Stimulated activated naive CD8-positive, alpha-beta T cell treated with anti-CD3 and anti-CD28 coated beads, Interleukin-15, Interleukin-2, amounts not matched to agents 100 ng/mL and 50 ng/mL, for 24 hours (primary cell): ENCODE results near the gene ZGPAT.
"Not testable (repeated sequence)": the region's sequence is repeated elsewhere in the genome, so short reads cannot be mapped to it uniquely, and the experiment has no call there.

ENCODE experiments used
- H3K27ac Mint-ChIP-seq: one replicate; pipeline ENCODE4 v1.8.0; 2021; ENCODE audit warnings: mild to moderate bottlenecking, mixed read lengths
- H3K27me3 Mint-ChIP-seq: one replicate; pipeline ENCODE4 v1.8.0; 2021; ENCODE audit warnings: mixed read lengths
- H3K36me3 Mint-ChIP-seq: one replicate; pipeline ENCODE4 v1.8.0; 2021; ENCODE audit warnings: low read depth, mixed read lengths
- H3K4me1 Mint-ChIP-seq: one replicate; pipeline ENCODE4 v1.8.0; 2021; ENCODE audit warnings: low read depth, mixed read lengths
- H3K4me3 Mint-ChIP-seq: one replicate; pipeline ENCODE4 v1.8.0; 2021; ENCODE audit warnings: mild to moderate bottlenecking, mixed read lengths
- H3K9me3 Mint-ChIP-seq: one replicate; pipeline ENCODE4 v1.8.0; 2021; ENCODE audit warnings: mixed read lengths

ZGPAT gene

DNA sequence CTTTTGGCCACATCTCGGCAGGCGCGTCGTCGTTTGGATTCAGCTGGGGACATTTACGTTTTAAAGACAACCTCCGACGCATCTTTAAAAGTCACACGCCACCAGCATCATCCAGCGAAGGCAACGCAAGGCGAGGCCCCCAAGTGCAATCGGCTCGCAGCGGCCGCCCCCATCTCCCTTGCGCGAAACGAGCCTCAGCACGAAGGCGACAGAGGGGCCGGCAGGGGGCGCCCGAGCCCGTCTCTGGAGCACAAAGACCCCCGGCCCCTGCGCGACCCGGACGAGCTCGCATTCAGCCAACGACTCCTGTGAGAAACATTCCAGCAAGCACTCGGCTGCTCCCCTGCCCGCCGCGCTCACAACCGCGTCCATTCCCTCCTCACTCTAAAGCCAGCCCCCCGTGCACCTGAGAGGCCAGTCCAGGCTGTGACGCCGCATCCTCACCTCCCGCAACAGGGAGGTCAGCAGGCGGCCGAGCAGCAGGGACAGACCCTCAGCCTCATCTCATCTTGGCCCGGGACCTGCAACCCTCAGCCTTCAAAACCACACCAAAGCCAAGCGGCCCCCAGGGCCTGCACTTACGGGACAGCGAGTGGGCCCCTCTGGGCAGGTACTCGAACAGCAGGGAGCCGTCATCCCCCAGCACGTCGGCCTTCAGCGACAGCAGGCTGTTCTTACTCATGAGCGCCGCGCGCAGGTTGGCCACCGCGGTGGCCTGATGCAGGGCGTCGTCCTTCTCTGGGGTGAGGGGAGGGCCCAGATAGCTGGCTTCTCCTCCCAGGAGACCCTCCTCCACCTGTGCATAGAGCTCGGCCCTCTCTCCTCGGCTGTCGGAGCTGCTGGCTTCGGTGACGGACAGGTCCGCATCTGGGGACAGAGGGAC, 67.5 kb downstream of the ZGPAT start:
- no peaks in the 10 kb centered on the region for H3K36me3 Mint-ChIP-seq
- no peaks in the 10 kb centered on the region for H3K9me3 Mint-ChIP-seq
- no peak overlapping the region for H3K27ac Mint-ChIP-seq
- H3K4me3 Mint-ChIP-seq: no peak overlapping the region
- H3K4me1 Mint-ChIP-seq: peaks cover 3% of the 10 kb centered on the region
- no peaks in the 10 kb centered on the region for H3K27me3 Mint-ChIP-seq

DNA sequence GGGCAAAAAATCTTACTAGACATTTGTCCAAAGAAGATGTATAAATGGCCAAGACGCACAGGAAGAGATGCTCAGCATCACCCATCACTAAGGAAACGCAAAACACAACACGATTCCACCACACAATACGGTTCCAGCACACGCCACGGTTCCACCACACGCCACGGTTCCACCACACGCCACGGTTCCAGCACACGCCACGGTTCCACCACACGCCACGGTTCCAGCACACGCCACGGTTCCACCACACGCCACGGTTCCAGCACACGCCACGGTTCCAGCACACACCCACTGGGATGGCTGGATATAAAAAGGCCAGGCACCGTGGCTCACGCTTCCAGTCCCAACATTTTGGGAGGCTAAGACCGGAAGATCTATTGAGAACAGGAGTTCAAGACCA, 69.0 kb downstream of the ZGPAT start:
- not testable (repeated sequence) for H3K27ac Mint-ChIP-seq, H3K4me3 Mint-ChIP-seq, H3K36me3 Mint-ChIP-seq, H3K4me1 Mint-ChIP-seq, H3K27me3 Mint-ChIP-seq, H3K9me3 Mint-ChIP-seq

DNA sequence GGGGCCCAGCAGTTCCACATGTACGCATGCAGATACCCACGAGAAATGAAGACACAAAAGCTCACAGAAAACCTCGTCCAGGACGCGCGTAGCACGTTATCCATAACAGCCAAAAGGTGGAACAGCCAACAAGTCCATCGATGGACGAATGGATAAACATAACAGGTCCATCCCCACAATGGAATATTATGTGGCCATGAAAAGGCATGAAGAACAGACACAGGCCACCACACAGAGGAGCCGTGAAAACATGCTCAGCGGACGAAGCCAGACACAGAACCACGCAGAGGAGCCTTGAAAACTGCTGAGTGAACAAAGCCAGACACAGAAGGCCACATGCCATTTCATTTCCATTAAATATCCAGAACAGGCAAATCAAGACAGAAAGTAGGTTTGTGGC, 69.8 kb downstream of the ZGPAT start:
- H3K27ac Mint-ChIP-seq: no peak overlapping the region
- no peak overlapping the region for H3K4me3 Mint-ChIP-seq
- peaks cover 17% of the 10 kb centered on the region for H3K4me1 Mint-ChIP-seq
- H3K9me3 Mint-ChIP-seq: no peaks in the 10 kb centered on the region
- no peaks in the 10 kb centered on the region for H3K36me3 Mint-ChIP-seq
- H3K27me3 Mint-ChIP-seq: no peaks in the 10 kb centered on the region

DNA sequence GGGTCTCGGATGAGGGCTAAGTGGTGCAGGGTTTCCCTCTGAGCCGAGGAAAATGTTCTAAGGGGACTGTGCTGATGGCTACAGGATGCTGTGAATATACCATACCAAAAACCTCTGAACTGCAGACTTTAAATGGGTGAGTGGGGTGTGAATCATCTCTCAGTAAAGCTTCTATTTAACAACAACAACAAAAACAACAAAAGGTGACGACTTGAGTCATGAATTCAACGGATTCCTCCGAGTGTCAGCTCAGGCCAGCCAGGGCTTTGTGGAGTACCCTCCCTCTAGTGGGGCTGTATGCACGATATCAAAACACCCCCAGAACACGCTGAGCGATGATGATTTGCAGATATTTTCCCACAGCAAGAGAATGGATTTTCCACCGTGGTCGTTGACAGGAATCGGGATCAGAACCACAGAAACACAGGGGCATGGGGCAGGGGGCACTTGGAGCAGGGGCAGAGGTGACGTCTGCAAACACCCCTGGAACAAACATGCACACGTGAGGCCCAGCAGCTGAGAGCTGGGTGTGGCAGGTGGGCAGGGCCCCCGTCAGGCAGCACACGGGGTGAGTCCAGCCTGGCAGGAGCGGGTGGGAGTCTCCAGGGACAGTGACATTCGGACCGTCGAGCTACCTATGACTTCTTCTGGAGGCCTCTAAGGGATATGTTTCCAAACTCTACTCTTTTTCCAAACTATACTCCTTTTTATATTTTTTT, 70.4 kb downstream of the ZGPAT start:
- Mint-ChIP-seq H3K9me3 (no peaks in the 10 kb centered on the region), H3K36me3 (no peaks in the 10 kb centered on the region), H3K27me3 (no peaks in the 10 kb centered on the region), H3K4me3 (no peak overlapping the region), H3K27ac (no peak overlapping the region), H3K4me1 (peaks cover 18% of the 10 kb centered on the region)

DNA sequence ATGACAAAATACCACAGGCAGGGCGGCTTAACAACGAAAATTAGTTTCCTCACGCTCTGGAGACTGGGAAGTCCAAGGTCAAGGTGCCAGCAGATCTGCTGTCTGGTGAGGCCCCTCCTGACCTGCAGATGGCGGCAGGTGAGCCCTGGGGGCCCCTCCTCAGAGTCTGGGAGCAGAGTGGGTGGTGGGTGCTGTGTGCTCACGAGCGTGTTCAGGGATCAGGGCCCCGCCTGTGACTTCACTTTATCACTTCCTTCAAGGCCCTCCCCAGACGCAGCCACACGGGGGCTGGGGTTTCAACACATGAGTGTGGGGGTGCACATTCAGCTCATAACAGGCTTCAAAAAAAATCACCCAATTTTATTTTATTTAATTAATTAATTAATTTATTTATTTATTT, 71.0 kb downstream of the ZGPAT start:
- H3K27ac Mint-ChIP-seq: no peak overlapping the region
- no peaks in the 10 kb centered on the region for H3K36me3 Mint-ChIP-seq
- H3K4me1 Mint-ChIP-seq: peaks cover 18% of the 10 kb centered on the region
- no peaks in the 10 kb centered on the region for H3K27me3 Mint-ChIP-seq
- H3K4me3 Mint-ChIP-seq: no peak overlapping the region
- no peaks in the 10 kb centered on the region for H3K9me3 Mint-ChIP-seq

DNA sequence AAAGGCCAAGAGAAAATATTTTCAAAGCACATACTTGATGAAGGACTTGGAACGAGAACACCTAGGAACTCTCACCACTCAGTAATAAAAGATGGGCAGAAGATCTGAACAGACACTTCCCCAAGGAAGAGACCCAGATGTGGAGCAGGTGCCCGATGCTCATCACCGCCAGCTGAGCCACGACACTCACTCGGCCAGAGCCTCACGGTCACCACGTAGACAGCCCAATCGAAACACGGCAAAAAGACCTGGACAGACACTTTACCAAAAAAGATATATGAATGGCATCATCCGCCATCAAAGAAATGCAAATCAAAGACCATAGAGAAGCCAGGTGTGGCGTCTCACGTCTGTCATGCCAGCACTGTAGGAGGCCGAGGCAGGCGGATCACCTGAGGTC, 73.3 kb downstream of the ZGPAT start:
- H3K9me3 Mint-ChIP-seq: no peaks in the 10 kb centered on the region
- H3K27ac Mint-ChIP-seq: no peak overlapping the region

DNA sequence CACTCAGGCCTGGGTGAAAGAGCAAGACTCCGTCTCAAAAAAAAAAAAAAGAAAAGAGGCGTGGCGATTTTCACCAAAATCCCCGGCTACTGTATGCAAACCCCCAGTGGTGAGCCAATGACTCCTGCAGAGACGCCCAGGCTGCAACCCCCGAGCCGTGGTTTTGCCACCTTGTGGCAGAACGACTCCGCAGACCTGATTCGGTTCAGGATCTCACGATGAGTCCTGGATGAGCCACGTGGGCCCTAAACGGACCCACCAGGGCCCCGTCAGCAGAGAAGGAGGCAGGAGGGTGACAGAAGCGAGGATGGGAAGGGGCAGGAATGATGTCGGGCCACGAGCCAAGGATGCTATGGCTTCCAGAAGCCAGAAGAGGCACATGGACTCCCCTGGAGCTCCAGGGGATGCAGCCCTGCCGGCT, 74.2 kb downstream of the ZGPAT start:
- H3K27me3 Mint-ChIP-seq: no peaks in the 10 kb centered on the region

More for the DNA sequence above, 73.3 kb downstream of the ZGPAT start:
- no peaks in the 10 kb centered on the region for H3K36me3 Mint-ChIP-seq
- H3K27me3 Mint-ChIP-seq: no peaks in the 10 kb centered on the region
- H3K4me3 Mint-ChIP-seq: no peak overlapping the region
- peaks cover 14% of the 10 kb centered on the region for H3K4me1 Mint-ChIP-seq

DNA sequence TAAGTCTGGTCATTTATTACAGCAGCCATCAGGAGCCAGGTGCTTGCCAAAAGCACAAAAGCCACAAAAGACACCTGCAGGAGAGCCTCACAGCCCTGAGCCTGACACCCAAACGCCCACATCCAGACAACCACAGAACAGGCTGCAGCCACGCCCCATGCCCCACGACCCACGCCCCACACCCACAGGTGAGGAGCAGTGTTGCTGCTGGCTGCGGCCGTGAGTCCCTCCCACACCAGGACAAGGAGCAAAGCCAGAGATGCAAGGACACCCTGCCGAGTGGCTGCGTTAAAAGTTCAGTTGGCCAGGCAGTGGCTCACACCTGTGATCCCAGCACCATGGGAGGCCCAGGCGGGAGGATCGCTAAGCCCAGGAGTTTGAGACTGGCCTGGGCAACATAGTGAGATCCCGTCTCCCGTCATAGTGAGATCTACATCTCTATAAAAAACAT, 74.7 kb downstream of the ZGPAT start:
- H3K27ac Mint-ChIP-seq: no peak overlapping the region
- H3K27me3 Mint-ChIP-seq: no peaks in the 10 kb centered on the region
- peaks cover 14% of the 10 kb centered on the region for H3K4me1 Mint-ChIP-seq
- H3K4me3 Mint-ChIP-seq: no peak overlapping the region
- H3K36me3 Mint-ChIP-seq: no peaks in the 10 kb centered on the region
- H3K9me3 Mint-ChIP-seq: no peaks in the 10 kb centered on the region

More for the DNA sequence above, 74.2 kb downstream of the ZGPAT start:
- H3K4me3 Mint-ChIP-seq: no peak overlapping the region
- no peaks in the 10 kb centered on the region for H3K9me3 Mint-ChIP-seq
- no peaks in the 10 kb centered on the region for H3K36me3 Mint-ChIP-seq
- peaks cover 14% of the 10 kb centered on the region for H3K4me1 Mint-ChIP-seq
- H3K27ac Mint-ChIP-seq: no peak overlapping the region

DNA sequence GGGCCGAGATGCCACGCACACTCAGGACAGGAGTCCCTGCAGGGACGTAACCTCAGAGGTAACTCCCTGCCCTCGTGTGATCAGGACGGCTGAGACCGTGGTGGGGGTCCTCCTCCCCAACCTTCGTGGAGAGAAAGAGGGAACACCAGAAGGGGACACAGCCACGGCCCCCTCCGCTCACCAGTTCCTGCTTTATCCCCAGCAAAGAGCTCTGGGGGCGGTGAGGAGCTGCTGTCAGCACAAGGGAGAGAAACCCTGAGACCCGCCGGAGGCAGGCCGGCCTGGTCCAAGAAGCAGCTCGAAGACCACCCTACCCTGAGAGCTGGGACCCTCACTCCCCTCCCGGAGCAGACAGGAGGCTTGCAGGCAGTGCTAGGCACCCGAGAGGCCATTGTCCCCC, 76.1 kb downstream of the ZGPAT start:
- Mint-ChIP-seq H3K36me3 (no peaks in the 10 kb centered on the region), H3K27me3 (no peaks in the 10 kb centered on the region), H3K4me1 (peaks cover 14% of the 10 kb centered on the region), H3K27ac (no peak overlapping the region), H3K9me3 (no peaks in the 10 kb centered on the region), H3K4me3 (no peak overlapping the region)

DNA sequence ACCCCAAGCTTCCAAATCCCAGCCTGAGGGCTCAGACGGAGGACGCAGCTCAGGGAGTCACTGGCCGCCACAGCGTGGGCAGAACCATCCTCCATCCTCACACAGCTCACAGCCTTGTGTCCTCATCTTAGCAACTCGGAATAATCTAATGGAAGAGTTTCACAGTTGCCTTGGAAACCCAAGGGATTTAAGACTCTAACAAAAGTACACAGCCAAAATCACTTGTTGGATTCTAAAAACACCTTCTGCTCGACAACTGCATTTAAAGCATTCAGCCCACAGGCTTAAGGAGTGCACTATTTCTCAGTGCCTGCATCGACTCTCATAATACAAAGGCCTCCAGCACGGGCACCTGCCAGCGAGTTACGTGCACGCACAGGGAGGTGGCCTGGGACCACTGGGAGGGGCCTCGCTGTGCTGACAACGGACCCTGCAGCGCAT, 77.9 kb downstream of the ZGPAT start:
- H3K4me3 Mint-ChIP-seq: no peak overlapping the region
- H3K9me3 Mint-ChIP-seq: no peaks in the 10 kb centered on the region
- no peaks in the 10 kb centered on the region for H3K36me3 Mint-ChIP-seq
- H3K27ac Mint-ChIP-seq: no peak overlapping the region
- H3K27me3 Mint-ChIP-seq: no peaks in the 10 kb centered on the region
- H3K4me1 Mint-ChIP-seq: peaks cover 14% of the 10 kb centered on the region
